Glomerular endothelial cell (primary cell): Measurements from ENCODE around the gene SH3TC2. TPM values are rescaled to one million over a fixed set of nuclear protein-coding genes. Genes with fewer than 3 reads are reported as not detected.

ENCODE experiments used
- DNase-seq: peaks from one replicate; pipeline ENCODE4 v3.0.0-alpha.2; 2011; ENCODE audit warnings: low read depth, low spot score; ENCODE audit errors: extremely low read depth
- total RNA-seq: library from RNA; depleted of rRNA; stranded (reverse); fragments of >200 nt; gene quantifications from 2 replicates; pipeline ENCODE4 v1.2.3, GENCODE V29; 2015

Gene SH3TC2
- total RNA-seq, 1 donor from 2014 or later: 2.5 TPM

DNA sequence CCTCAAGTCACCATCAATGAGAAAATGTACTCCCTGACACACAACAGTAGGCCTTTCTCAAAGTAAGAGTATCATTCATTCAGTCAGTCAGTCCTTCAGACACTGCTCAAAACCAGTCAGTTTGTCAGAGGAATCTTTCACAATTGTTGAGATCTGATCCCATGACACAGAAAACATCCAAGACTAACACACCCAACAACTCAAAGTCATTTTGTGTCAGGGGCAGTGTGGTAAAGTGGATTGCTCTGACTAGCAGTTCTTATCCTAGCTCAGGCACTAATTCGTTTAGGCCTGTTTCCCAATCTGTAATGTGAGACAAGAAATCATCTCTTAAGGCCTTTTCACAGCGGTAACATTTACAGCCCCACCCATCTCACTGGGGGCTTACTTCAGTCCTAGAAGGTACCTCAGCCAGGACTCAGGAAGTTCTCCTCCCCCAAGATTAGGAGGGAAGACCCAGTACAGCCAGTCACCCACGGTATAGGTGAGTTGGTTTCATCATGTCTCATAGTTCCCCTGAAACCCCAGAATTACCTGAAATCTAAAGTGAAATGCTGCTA, 31.9 kb downstream of the SH3TC2 start:
- DNase-seq: no peak

DNA sequence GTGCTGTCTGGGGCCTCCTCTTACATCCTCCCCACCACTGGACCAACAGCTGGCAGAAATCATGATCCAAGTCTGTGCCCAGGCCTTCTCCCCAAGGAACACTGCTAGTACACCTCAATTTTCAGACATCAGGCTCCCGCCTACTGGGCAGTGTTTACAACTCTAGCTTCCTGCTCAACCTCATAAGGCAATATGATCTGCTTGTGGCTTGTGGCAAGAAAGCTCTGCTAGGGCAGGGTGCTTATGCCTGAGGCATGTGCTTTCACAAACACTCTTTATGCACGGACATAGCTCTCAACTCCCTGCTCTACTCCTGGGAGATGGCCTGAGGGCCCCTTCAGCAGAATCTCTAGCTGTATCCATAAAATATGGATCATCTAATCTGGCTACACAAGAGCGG, 32.5 kb downstream of the SH3TC2 start:
- DNase-seq: no peak

DNA sequence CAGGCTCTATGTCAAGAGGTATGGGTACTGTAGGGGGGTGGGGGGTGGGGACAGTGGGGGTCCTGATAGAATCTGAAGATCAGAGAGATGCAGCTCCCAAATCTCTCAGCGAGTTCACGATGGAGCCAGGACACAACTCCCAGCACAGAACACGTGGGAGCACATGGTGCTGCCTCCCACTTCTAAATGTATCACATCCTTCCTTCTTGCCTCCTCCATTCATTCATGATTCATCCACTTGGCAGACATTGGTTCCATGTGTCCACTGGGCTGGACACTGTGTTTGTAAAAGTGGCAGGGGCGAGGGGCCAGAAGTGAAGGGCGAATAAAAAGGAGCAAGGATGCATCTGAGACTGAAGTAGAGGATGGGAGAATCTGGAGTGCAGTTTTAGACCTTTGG, 33.9 kb downstream of the SH3TC2 start:
- DNase-seq: no peak

DNA sequence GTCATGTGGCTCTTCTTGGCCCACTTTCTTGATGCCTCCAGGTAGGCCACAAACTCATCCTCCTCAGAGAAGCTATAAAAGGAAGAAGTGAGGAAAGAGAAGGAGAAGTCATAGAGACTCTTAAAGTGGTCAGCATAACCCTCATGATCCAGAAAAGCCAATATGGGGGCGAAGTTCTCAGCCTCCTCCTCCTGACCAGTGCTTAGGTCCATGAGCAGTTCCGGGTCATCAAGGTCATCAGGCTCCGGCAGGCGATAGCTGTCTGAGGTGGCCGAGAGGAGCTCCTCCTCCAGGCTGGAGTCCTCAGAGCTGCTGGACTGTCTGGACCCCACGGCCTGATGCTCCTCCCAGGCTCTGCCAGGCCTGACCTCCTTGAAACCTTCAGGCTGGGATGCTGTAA, 34.7 kb downstream of the SH3TC2 start:
- no peak for DNase-seq

DNA sequence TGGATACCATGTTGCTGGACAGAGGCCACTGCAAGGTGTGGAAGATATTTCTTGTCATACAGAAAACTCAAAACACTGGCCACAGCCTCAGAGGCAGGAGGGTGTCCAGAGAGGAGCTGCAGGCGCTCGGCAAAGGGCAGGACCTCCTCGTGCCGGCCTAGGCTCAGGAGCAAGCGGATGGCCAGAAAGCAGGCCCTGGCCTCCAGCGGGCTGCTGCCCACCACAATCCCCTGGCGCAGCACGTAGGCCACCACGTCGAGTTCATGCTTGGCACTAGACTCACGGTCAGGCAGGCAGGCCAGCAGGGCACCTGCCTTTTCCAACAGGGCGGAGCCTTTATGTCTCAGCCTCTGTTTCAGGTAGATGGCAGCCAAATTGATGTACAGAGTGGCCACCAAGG, 35.2 kb downstream of the SH3TC2 start:
- DNase-seq: no peak

DNA sequence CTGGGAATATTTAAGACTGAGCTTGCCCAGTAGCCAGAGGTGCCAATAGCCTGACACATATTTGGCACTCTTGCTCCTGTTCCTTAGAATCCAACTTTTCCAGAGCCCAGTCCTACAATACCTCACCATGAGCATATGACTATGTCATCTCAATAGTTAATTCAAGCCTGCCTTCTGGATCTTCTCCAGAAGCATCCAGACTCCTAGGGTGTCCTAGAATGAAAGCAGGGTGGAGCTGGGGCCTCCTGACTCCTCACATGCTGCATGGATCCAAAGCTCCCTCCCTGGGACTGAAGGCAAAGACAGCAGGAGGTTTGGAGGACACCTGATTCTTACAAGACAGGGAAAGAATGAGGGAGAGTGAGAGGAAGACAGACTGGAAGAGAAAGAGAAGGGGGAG, 37.9 kb downstream of the SH3TC2 start:
- no peak for DNase-seq

DNA sequence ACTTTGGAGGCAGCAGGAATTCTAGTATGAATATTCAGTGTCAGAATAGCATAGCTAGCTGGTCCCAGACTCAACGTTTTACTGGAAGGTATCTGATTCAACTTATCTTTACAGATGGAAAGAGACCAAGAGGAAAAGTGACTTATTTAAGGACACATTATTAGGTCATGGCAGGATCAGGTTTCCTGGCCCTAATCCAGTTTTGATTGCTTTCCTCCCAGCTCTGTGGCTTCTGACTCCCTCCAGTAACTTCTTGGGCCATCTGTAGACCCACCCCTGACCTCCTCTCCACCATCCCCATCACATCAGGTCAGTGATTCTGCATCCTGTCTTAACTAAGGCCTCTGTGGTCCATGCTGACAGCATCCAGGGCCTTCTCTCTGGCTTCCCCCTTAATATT, 38.4 kb downstream of the SH3TC2 start:
- no peak for DNase-seq

DNA sequence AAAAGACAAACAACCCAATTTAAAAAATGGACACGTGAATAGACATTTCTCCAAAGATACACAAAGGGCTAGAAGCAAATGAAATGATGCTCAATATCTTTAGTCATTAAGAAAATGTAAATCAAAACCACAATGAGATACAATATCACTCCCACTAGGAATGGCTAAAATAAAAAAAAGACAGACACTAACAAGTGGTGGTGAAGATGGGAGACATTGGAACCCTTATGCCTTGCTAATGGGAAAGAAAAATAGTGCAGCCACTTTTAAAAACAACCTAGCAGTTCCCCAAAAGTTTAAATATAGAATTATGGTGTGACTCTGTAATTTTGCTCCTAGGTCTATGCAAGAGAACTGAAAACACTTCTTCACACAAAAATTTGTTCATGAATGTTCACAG, 40.7 kb downstream of the SH3TC2 start:
- DNase-seq: no peak

DNA sequence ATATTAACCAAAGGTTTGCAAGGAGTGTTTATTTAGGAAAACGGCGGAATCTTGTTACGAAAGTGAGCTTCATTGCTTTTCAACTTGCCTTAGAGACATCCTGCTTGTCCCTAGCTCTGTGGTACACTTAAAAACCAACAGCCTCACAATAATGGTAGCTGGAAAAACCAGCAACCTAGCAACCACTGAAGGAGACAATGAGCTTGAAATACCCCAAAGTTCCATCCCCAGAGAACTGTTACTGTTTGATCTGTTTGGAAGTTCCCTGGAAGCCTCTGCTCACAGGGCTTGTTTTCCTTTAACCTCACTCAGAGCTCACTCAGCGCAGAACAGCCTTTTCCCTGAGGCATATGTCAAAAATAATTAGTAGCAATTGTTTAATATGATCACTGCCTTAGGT, 43.2 kb downstream of the SH3TC2 start:
- no peak for DNase-seq

DNA sequence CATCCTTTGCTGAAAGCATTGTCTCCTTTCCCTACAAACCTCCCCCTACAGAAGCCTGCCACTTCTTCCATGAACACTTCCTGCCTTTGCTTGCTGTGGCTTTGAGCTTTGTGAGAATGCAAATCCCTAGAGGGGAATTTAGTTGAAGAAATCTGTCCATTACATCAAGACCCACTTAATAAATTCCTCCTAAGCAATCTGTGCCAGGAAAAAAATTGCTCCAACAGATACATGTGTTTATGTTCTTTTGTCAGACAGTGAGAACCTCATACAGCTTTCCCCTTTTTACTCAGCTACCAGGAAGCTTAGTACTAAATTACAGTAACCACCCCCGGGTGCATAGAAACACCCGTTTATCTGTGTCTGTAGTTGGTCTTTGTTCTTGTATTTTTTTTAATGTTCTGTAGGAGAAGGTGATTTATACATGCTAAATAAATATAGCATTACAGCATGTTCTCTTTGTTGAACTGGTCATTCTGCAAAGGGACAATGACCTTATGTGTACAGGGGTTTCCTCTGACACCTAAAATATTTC, 43.9 kb downstream of the SH3TC2 start:
- no peak for DNase-seq

DNA sequence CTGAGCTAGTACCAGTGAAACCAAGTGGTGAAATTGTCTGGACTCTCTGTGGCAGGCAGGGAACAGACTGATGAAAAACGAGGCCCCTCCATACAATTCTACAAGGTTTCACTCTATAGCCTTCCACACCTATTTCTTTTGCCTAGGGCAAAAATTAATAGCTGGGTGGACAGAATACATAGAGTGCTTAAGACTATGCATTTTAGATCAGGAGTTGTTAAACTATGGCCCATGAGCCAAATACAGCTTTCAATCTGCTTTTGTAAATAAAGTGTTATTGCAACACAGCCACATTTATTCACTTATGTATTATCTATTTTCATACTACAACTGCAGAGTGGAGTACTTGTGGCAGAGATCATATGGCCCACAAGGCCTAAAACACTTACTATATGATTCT, 45.2 kb downstream of the SH3TC2 start:
- DNase-seq: no peak

DNA sequence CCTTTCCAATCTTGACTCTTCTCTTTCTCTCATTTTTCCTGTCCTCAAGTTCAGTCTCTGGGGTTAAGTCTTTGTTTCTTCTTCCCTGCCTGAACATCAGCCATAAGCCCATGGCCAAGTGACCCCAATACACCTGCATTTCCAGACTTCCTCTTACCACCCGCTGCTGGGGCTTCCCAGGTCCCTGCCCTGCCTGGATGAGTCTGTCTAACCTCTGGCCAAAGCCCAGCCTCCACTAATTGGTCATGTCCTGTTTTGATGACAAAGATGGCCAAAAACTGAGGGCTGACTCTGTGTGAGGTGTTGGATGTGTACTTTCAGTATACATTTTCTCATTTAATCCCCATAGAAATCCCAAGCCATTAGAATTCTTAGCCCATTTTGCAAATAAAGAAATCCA, 47.3 kb downstream of the SH3TC2 start:
- no peak for DNase-seq

DNA sequence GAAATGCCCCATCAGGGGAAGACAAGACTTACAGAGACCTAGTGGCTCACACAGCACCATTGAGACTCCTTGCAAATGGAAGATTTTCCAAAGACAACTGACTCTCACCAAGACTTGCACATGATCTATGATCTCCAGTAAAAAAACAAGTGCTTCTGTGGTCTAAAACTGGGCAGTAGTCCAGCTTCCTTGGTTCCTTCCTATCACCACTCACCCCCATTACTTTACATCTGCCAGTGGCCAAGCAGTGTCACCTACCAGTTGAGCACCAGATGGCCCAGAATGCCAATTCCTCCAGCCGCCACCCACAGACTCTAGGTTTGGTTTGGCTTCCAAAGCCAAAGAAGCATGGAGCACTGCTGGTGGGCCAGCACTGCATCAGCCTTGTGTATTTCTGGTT, 47.7 kb downstream of the SH3TC2 start:
- DNase-seq: no peak

DNA sequence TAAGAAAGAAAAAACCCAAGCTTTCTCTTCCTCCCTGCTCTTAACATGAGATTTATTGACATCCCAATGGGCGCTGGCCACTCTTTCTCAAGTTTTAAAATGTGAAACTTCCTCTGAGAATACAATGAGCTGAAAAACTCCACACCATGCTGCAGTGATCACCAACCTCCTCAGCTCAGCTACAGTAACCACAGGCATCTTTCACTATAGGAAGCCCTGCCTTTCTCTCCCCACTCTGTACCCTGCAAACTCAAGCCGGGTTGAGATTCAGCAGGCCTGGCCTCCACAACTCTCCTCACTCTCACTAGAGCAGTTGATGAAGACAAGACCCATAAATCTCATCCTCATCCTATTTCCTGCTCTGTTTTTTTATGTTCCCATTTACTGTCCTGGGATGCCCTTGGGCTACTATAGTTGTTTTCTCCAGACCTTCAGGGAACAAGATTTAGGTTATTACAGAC, 48.3 kb downstream of the SH3TC2 start:
- no peak for DNase-seq

DNA sequence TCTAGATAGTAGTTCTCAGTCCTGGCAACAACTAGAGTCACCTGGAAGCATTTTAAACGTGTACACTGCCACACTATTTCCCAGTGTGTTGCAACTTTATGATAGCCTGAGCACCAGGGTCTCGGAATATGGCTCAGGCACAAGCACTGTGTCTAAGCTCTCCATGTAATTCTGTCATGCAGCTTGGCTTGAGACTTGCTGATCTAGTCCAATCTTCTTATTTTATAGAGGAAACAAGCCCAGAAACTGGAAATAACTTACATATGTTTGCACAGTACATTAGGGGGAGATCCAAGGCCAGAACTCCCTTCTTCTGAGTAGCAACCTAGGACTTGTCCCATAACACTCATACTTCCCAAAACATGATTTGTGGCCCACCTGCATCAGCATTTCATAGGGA, 49.1 kb downstream of the SH3TC2 start:
- DNase-seq: no peak

DNA sequence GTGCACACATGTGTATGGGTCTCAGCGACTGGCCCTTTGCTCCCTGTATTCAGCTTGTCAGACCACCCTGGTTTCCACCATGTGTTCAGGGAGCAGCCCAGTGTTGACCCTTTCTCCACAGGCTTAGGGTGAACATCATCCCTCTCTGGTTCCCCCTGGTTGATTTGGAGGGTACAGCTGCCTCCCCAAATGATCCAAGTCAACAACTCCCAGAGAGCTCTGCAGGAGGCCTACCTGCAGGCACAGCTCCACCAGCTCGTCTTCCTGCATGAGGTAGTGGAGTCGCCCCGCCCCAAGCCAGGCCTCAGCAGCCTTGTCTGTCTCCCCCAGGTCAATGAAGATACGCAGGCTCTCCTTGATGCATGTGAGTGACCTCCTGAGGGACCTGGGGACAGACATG, 50.5 kb downstream of the SH3TC2 start:
- no peak for DNase-seq

DNA sequence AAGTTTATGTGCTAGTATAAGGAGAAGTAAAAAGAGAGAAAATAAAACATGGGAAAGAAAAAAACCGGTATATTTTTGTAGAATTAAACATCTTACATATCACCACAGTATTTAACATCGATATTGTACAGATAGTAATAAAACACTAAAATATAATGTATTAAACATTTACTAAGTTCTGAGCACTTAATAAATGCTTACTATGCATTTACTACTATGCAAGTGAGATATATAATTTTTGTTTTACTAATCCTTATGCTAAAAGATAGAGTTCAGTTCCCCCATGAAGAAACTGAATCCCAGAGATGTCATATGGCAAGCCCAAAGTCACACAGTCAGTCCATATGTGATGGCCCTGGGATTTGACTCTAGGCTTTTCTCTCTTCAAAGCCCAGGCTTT, 51.1 kb downstream of the SH3TC2 start:
- no peak for DNase-seq

DNA sequence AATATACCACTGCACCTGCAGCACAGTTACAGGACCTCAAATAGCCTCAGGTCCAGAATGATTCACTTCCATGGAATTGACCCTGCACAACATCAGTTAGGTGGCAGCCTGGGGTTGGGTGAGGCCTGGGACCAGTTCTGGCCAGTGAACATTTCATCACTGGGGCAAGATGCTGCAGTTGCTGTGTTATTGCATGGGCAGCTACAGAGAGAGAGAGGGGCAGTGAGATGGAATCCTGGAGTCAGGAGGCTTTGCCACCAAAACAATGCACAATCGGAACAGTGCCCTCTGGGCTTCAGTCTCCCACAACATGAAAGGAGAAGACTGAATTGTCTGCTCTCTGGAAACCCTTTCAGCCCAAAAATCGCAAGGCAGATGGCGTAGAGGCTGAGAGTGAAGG, 51.8 kb downstream of the SH3TC2 start:
- no peak for DNase-seq

DNA sequence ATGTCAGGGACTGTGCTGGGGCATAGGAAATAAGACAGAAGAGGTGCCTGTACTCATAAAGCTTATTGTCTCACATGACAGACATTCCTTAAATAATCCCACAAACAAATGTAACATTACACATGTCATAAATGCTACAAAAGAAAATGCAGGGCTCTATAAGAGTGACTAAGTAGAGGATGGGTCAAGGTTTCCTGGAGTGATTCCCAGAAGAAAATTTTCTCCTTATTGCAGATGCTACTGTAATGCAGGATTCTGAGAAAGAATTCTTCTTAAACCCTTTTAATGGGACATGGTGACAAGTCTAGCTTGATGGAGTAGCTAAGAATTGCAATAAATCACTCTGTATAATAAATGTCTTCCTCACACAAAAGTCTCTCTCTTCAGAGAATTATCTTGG, 55.7 kb downstream of the SH3TC2 start:
- no peak for DNase-seq

DNA sequence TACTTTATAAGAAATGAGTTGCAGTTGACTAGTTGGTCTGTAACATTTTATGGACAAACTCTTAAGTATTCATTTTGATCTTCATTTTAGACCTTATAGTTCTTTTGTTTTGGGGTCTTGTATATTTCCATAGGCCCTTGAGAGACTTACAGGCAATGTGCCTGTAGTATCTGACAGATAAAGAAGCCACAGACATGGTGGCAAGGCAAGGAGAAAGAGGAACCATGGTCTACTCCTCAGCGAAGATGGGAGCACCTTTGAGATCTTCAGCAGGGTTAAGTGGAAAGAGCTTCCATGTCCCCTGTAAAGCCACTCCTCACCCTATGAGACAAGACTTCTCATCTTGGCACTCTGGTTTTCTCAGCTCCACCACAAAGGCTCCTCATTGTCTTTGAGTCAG, 56.4 kb downstream of the SH3TC2 start:
- DNase-seq: no peak

DNA sequence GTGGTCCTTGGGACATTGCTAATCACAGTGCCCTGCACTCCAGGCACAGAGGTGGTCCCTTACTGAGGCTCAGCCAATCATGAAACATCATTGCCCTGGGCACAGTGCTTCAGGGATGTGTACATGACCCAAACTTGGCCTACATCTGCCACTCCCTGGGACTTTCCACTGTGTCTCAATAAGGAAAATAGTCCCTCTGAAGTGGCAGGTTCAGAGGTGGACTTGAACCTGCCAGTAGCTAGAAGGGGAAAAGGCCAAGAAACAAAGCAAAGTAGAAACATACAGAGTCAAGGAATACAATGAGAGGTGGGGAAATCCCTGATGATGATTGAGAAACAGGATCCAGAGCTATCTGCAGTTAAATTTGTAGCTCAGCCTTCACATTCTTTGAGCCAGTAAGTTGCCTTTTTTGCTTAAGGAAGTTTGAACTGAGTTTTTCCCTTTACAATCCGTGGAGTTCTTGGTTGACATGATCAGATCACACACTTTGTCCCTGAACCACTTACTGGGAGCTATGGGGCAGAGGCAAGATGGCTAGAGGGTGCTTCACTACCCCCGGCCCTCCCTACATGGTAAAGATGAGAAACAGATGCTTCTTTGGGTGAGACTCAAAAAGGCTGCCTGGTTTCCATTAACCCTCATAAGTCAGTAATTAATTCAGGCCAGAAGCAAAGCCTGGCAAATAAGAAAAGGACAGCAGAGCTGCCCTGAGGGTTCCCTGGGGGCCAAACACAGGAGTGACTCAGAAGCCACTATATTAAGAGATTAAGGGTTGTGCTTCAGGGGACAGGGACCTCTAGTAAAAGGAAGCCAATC, 57.6 kb downstream of the SH3TC2 start:
- DNase-seq: no peak

DNA sequence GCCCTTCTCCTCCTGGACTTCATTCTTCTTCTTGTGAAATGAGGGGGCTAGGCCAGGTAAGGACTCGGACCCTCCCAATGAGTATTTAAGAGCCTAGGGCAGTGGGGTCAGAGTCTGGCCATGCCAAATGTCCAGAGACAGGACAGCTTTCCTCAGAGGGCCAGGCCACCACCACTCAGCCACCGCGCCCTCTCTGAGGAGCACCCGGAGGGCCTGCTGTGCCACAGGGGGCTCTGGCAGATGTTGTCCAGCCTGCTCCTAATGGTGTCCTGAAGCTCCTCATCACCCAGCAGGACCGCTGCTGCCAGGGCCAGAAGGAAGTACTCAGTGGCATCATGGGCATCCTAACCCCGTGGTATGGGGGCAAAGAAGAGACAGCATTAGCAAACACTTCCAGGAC, 58.3 kb downstream of the SH3TC2 start:
- no peak for DNase-seq
